Colonic mucosa (tissue), 4 donors: Measurements from ENCODE around the gene KAT7. TPM values are rescaled to one million over a fixed set of nuclear protein-coding genes. Genes with fewer than 3 reads are reported as not detected.

ENCODE experiments used
- DNase-seq: peaks from one replicate; pipeline ENCODE4 v3.0.0-alpha.2; 2020
- H3K27ac ChIP-seq: fragments of 200-600 bp; one replicate; pipeline ENCODE4 v1.8.0; 2021
- H3K27me3 ChIP-seq: fragments of 200-600 bp; one replicate; pipeline ENCODE4 v1.8.0; 2021
- H3K36me3 ChIP-seq: fragments of 200-600 bp; one replicate; pipeline ENCODE4 v1.8.0; 2021
- H3K4me1 ChIP-seq: fragments of 200-600 bp; one replicate; pipeline ENCODE4 v1.8.0; 2021; ENCODE audit warnings: mild to moderate bottlenecking
- H3K4me3 ChIP-seq: fragments of 200-600 bp; one replicate; pipeline ENCODE4 v1.8.0; 2021
- H3K9ac ChIP-seq, 2 donors: one replicate each; pipeline ENCODE4 v1.7.0; 2013; ENCODE audit warnings: control low read depth in 2 of 2, low read depth in 2 of 2, low read length in 2 of 2
- H3K9me3 ChIP-seq: fragments of 200-600 bp; one replicate; pipeline ENCODE4 v1.8.0; 2021
- intact Hi-C: fragments of 100-400 bp; cut with DNase I; formaldehyde crosslinking; loops from one replicate; pipeline ENCODE4 v1.14.1; 2022
- total RNA-seq, 2 donors: library from RNA; stranded (reverse); fragmentation: NEBNext Ultra II Directional in 1 of 2; extraction: Animal tissue kit (Norgen Biotek cat#: 25700) in 1 of 2; gene quantifications; one replicate each; pipeline ENCODE4 v1.2.1, GENCODE V29; 2021
- TF ChIP-seq, protein P1 (sequence below): fragments of 200-600 bp; IDR thresholded peaks from one replicate; pipeline ENCODE4 v1.8.0; 2022; ENCODE audit warnings: antibody characterized with exemption, mild to moderate bottlenecking
- donor health status: healthy.
- donor health status: DM: no; HTN: no; CAD: no.
- donor health status: DM: no; HTN: no; CAD: no.

The KAT7 gene
- total RNA-seq, 2 donors from 2014 or later = 39.4 to 42.5 TPM

DNA sequence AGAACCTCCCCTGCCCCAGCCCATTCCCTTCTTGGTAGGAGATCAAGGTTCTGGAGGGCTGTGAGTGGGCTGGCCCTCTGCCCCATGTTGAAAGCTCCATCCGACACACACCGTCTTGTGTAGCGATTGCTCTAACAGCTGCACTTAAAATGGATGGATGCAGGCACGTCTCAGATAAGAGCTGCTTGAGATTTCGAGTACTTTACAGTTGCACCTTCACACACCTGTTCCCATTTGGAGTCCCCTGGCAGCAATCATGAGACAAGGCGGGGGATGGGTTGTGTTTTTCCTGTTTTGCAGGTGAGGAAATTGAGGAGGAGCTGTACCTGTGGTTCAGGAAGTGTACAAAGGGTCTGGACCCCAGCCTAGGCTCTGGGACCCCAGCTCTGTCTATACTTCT lies 85.0 kb downstream of the KAT7 start:
- intact Hi-C loops = no loop called here
- H3K27me3 ChIP-seq = no peaks in the 10 kb centered on the region
- no peak overlapping the region for H3K4me3 ChIP-seq

DNA sequence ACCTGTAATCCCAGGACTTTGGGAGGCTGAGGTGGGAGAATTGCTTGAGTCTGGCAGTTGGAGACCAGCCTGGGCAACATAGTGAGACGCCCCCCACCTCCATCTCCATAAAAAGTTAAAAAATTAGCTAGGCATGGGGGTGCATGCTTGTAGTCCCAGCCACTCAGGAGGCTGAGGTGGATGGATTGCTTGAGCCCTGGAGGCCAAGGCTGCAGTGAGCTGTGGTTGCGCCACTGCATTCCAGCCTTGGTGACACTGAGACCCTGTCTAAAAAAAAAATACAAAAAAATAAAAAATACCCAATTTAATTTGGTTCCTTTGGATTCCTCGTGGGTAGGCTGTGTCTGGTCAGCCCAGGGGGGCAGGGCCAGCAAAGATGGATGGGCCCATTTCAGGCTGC lies 85.4 kb downstream of the KAT7 start:
- no peaks in the 10 kb centered on the region for H3K4me1 ChIP-seq
- no peak for DNase-seq
- no peaks in the 10 kb centered on the region for H3K27me3 ChIP-seq
- no peak overlapping the region for H3K27ac ChIP-seq
- no peaks in the 10 kb centered on the region for H3K9me3 ChIP-seq
- TF ChIP-seq, protein P1, sequence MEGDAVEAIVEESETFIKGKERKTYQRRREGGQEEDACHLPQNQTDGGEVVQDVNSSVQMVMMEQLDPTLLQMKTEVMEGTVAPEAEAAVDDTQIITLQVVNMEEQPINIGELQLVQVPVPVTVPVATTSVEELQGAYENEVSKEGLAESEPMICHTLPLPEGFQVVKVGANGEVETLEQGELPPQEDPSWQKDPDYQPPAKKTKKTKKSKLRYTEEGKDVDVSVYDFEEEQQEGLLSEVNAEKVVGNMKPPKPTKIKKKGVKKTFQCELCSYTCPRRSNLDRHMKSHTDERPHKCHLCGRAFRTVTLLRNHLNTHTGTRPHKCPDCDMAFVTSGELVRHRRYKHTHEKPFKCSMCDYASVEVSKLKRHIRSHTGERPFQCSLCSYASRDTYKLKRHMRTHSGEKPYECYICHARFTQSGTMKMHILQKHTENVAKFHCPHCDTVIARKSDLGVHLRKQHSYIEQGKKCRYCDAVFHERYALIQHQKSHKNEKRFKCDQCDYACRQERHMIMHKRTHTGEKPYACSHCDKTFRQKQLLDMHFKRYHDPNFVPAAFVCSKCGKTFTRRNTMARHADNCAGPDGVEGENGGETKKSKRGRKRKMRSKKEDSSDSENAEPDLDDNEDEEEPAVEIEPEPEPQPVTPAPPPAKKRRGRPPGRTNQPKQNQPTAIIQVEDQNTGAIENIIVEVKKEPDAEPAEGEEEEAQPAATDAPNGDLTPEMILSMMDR = no peak
- H3K9ac ChIP-seq = no peak overlapping the region
- no peak overlapping the region for H3K4me3 ChIP-seq
- intact Hi-C loops = no loop called here
- H3K36me3 ChIP-seq = no peaks in the 10 kb centered on the region

More for the DNA sequence above, 85.0 kb downstream of the KAT7 start:
- TF ChIP-seq, protein P1 = no peak
- no peak for DNase-seq
- Histone ChIP-seq H3K9me3 (no peaks in the 10 kb centered on the region), H3K9ac (no peak overlapping the region), H3K36me3 (no peaks in the 10 kb centered on the region), H3K27ac (no peak overlapping the region), H3K4me1 (no peaks in the 10 kb centered on the region)

DNA sequence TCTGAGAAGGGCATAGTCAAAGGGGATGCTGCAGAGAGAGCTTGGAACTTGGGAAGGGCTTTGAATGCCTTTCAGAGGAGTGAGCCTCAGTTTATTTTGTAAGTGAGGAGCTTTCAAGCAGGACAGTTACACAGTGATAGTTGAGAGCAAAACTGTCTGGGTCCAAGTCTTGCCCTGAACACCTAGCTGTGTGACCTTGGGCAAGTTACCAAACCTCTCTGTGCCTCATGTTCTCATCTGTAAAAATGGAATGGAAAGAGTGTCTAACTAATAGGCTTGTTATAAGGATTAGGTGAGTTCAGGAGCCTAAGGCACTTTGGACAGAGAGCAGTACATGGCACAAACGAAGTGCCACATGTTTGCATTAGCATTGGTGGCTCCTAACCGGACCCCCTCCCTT lies 86.4 kb downstream of the KAT7 start:
- Histone ChIP-seq H3K4me1 (no peaks in the 10 kb centered on the region), H3K9me3 (no peaks in the 10 kb centered on the region), H3K4me3 (no peak overlapping the region), H3K9ac (no peak overlapping the region), H3K27me3 (no peaks in the 10 kb centered on the region), H3K36me3 (no peaks in the 10 kb centered on the region), H3K27ac (no peak overlapping the region)
- TF ChIP-seq, protein P1 = no peak
- intact Hi-C loops = no loop called here
- DNase-seq = no peak

DNA sequence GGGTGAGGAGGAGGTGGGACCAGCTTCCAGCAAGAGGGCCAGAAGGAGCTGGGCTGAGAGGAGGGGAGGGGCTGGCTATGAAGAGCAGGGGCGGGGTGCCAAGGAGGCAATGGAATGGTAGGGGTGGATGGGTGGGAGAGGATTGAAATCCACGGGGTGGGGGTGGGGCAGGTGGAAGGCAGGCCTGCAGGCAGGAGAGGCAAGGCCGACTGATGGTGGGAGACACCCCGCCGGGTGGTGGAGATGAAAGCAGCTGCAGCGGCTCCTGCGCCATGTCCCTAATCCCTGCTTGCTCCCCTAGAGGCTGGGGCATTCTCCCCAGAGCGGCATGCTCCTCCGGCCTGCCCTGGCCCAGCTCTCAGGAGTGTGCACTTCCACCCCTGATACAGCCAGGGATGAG lies 87.2 kb downstream of the KAT7 start:
- Histone ChIP-seq H3K9me3 (no peaks in the 10 kb centered on the region), H3K36me3 (no peaks in the 10 kb centered on the region), H3K27me3 (peaks cover 3% of the 10 kb centered on the region), H3K9ac (no peak overlapping the region), H3K4me1 (peaks cover 5% of the 10 kb centered on the region), H3K4me3 (no peak overlapping the region), H3K27ac (no peak overlapping the region)
- DNase-seq = no peak
- TF ChIP-seq, protein P1 = no peak
- intact Hi-C loops = no loop called here

DNA sequence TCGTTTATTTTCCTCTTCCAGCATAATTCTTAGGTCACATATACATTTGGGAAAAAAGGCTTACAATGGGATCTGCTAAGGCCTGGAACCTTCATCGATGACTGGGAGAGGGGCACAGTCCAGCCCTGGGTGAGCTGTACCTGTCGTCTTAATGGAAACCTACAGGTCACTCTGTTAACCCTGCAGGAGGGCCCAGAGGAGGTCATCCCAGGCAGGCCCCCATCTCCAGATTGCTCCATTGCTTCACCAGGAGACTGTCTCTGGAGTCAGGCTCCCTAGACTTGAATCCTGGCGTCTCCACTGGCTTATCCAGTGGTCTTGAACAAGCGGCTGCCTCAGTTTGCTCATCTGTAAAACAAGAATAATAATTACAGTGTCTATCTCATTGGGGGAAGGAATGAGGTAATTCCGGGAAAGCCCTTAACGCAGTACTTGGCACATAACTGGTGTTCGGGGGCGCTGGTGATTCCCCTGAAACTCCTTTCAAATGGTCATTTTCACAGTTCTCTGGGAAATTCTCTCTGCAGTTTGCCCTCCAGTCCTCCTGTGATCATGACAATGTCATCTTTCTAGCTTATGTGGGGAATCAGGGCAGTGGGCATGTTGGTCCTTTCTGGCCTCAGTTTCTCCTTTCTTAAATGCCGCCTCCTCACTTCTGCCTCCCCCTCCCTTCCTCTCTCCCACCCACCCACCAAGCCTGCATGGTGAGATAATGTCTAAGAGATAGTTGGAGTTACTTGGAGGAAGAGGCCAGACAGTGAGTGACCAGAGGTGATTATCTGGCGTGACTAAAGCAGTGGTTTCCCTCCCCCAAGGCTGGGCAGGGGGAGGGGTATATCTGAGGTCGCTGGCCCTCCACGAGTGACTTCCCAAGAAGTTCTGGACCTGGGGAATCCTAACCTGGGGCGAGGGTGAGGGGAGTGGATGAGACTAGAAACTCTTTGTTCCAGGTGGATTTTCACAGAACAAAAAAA lies 90.7 kb downstream of the KAT7 start:
- no peaks in the 10 kb centered on the region for H3K36me3 ChIP-seq
- intact Hi-C loops = no loop called here
- H3K27ac ChIP-seq = no peak overlapping the region
- TF ChIP-seq, protein P1 = no peak
- no peaks in the 10 kb centered on the region for H3K9me3 ChIP-seq
- H3K9ac ChIP-seq = no peak overlapping the region
- peaks cover 6% of the 10 kb centered on the region for H3K4me1 ChIP-seq
- no peak for DNase-seq
- H3K4me3 ChIP-seq = no peak overlapping the region
- peaks cover 7% of the 10 kb centered on the region for H3K27me3 ChIP-seq
